NCI-H345 treated with DMSO at 0.1 percent for 48 hours (cell line): ENCODE data around the gene ATF7IP.
A peak's percentile ranks its signal among the peaks of the same experiment; 100 is the strongest.

Source experiments
- DNase-seq: peaks from one replicate; lab custom pipeline; 2025; ENCODE audit not compliant: unreplicated experiment; lab: John Stamatoyannopoulos, UW

The ATF7IP gene

GRCh38 chr12:14482361-14482760, 116.9 kb downstream of the ATF7IP start:
- no peak for DNase-seq

GRCh38 chr12:14482886-14483285, 117.4 kb downstream of the ATF7IP start:
- DNase-seq, result no peak

- DNase-seq, result no peak
These were observed 129.8 kb downstream of the ATF7IP start for GRCh38 chr12:14495326-14495725.

- DNase-seq, result no peak
These were observed 140.4 kb downstream of the ATF7IP start for GRCh38 chr12:14505626-14506596.

GRCh38 chr12:14510574-14510973, 145.1 kb downstream of the ATF7IP start:
- DNase-seq, result no peak

GRCh38 chr12:14514154-14514842, 148.8 kb downstream of the ATF7IP start:
- DNase-seq, result peak; percentile 49

- DNase-seq, result no peak
These were observed 149.5 kb downstream of the ATF7IP start for GRCh38 chr12:14514946-14515345.

- no peak for DNase-seq
These were observed 156.3 kb downstream of the ATF7IP start for GRCh38 chr12:14521822-14522221.

- no peak for DNase-seq
These were observed 160.5 kb downstream of the ATF7IP start for GRCh38 chr12:14525964-14526363.

GRCh38 chr12:14532152-14532551, 166.7 kb downstream of the ATF7IP start:
- DNase-seq, result no peak

- no peak for DNase-seq
These were observed 171.6 kb downstream of the ATF7IP start for GRCh38 chr12:14537088-14537487.

- no peak for DNase-seq
These were observed 175.4 kb downstream of the ATF7IP start for GRCh38 chr12:14540801-14541462.

- no peak for DNase-seq
These were observed 180.0 kb downstream of the ATF7IP start for GRCh38 chr12:14545144-14546124.

- no peak for DNase-seq
These were observed 182.1 kb downstream of the ATF7IP start for GRCh38 chr12:14547571-14547970.

GRCh38 chr12:14548609-14549008, 183.1 kb downstream of the ATF7IP start:
- DNase-seq, result no peak
